ENCODE measurements around the gene B4GALT4. TPM values are rescaled to one million over a fixed set of nuclear protein-coding genes. Genes with fewer than 3 reads are reported as not detected.

B4GALT4 gene
- total and polyA plus RNA-seq, 2 of the 8 experiments (the other 6 are each of a cell fraction or from before 2014, with no cell fraction given): 14.6 to 44.7 TPM

- Histone ChIP-seq H3K27me3 (replicated peaks in 1 of 4; ENCODE audit: control insufficient read depth in 3 of 4, extremely low read depth in 1 of 4, insufficient read depth in 3 of 4, low read length in 3 of 4) (no peaks in the 10 kb centered on the region), H3K27ac (ENCODE audit: low read depth, low read length) (no peak overlapping the region), H3K36me3 (ENCODE audit: control insufficient read depth in 2 of 4, insufficient read depth in 4 of 4, low read length in 3 of 4) (peaks cover 18 to 98% (median 54%) of the 10 kb centered on the region in 4 experiments), H4K91ac (replicated peaks; ENCODE audit: insufficient read length, low read length) (no peak overlapping the region), H2AFZ (ENCODE audit: low read length) (no peak overlapping the region), H3K4ac (replicated peaks; ENCODE audit: insufficient read length, low read depth, low read length) (no peak overlapping the region), H3K23me2 (ENCODE audit: low read depth, low read length) (no peaks in the 10 kb centered on the region), H3K79me2 (ENCODE audit: control insufficient read depth in 1 of 2, insufficient read depth in 2 of 2, low read length in 2 of 2) (peaks cover 4 to 12% of the 10 kb centered on the region in 2 experiments; a peak in 1 of 4 replicates), H3K9ac (replicated peaks in 1 of 4; ENCODE audit: extremely low read depth in 1 of 4, low read depth in 3 of 4, low read length in 3 of 4) (no peak overlapping the region), H3K56ac (replicated peaks; ENCODE audit: insufficient read length, low read depth, low read length) (no peak overlapping the region), H4K20me1 (replicated peaks in 1 of 2; ENCODE audit: control insufficient read depth in 1 of 2, insufficient read depth in 2 of 2, low read length in 2 of 2) (peaks cover 0 to 5% of the 10 kb centered on the region in 2 experiments), H4K5ac (ENCODE audit: insufficient read length, low read depth, low read length) (no peak overlapping the region), H2BK5ac (ENCODE audit: low read depth, low read length) (no peak overlapping the region), H3K79me1 (ENCODE audit: low read depth, low read length) (peaks cover 7% of the 10 kb centered on the region; the same call in 1 of the 2 replicates), H3K4me1 (replicated peaks in 1 of 4; ENCODE audit: control insufficient read depth in 3 of 4, insufficient read depth in 4 of 4, low read length in 3 of 4) (no peaks in the 10 kb centered on the region), H4K8ac (ENCODE audit: extremely low read depth, insufficient read depth, low read length) (no peak overlapping the region), H2BK120ac (replicated peaks; ENCODE audit: low read depth, low read length) (no peak overlapping the region), H2BK12ac (ENCODE audit: low read depth, low read length) (no peak overlapping the region), H2AK5ac (ENCODE audit: low read depth, low read length) (no peak overlapping the region), H3K18ac (ENCODE audit: extremely low read depth, low read length) (no peak overlapping the region), H2BK20ac (ENCODE audit: low read length) (no peak overlapping the region), H3K14ac (ENCODE audit: insufficient read length) (no peak overlapping the region), H3K4me3 (ENCODE audit: extremely low read depth in 1 of 4, insufficient read depth in 2 of 4, low read depth in 3 of 4, low read length in 4 of 4) (no peak overlapping the region), H2BK15ac (ENCODE audit: low read length) (no peak overlapping the region), H3K4me2 (ENCODE audit: insufficient read depth in 1 of 2, low read depth in 2 of 2, low read length in 2 of 2) (no peak overlapping the region), H3K23ac (ENCODE audit: insufficient read length) (no peak overlapping the region), H3K9me3 (ENCODE audit: insufficient read depth in 2 of 2, low read depth in 1 of 2, low read length in 1 of 2) (no peaks in the 10 kb centered on the region)
- WGBS, 2 experiments (ENCODE audit: extremely low coverage in 1 of 2, insufficient coverage in 1 of 2, insufficient read length in 1 of 2, insufficient replicate concordance in 2 of 2, low coverage in 1 of 2, low lambda C conversion rate in 2 of 2, missing lambda C conversion rate in 1 of 2): 80% methylated on average over 7 of the region's 7 CpGs; no CpG with 5 or more reads in 1 of the 2 experiments
- FAIRE-seq (no peak), DNase-seq (ENCODE audit: low read depth in 1 of 2, low spot score in 2 of 2) (no peak)
- CTCF ChIA-PET (ENCODE audit: partially characterized antibody): interaction anchor here (0.5 kb wide), 1 partner anchor 327 kb away, joined by 3 read pairs; no protein-coding TSS in a partner anchor
- POLR2A ChIA-PET (ENCODE audit: partially characterized antibody): no interaction called here
Measured at GRCh38 chr3:119229190-119229589, 11.5 kb downstream of the B4GALT4 start.
